ENCODE data around the gene FBN1. TPM values are rescaled to one million over a fixed set of nuclear protein-coding genes. Genes with fewer than 3 reads are reported as not detected.

FBN1 gene
- total RNA-seq, 2 donors from 2014 or later: 12.1 to 81.9 TPM

- intact Hi-C loops (cut with DNase I): no loop called here
- DNase-seq (ENCODE audit: low spot score): no peak
- H3K36me3 ChIP-seq: no peaks in the 10 kb centered on the region
- H3K4me3 ChIP-seq: no peak overlapping the region
- H3K9me3 ChIP-seq: no peaks in the 10 kb centered on the region
- TF ChIP-seq POLR2AphosphoS5 (IDR thresholded peaks at IDR 0.05): no peak
- TF ChIP-seq POLR2A (IDR thresholded peaks at IDR 0.05): no peak
- TF ChIP-seq, protein P1, sequence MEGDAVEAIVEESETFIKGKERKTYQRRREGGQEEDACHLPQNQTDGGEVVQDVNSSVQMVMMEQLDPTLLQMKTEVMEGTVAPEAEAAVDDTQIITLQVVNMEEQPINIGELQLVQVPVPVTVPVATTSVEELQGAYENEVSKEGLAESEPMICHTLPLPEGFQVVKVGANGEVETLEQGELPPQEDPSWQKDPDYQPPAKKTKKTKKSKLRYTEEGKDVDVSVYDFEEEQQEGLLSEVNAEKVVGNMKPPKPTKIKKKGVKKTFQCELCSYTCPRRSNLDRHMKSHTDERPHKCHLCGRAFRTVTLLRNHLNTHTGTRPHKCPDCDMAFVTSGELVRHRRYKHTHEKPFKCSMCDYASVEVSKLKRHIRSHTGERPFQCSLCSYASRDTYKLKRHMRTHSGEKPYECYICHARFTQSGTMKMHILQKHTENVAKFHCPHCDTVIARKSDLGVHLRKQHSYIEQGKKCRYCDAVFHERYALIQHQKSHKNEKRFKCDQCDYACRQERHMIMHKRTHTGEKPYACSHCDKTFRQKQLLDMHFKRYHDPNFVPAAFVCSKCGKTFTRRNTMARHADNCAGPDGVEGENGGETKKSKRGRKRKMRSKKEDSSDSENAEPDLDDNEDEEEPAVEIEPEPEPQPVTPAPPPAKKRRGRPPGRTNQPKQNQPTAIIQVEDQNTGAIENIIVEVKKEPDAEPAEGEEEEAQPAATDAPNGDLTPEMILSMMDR (IDR thresholded peaks at IDR 0.05): no peak
- no peaks in the 10 kb centered on the region for H3K27me3 ChIP-seq (replicated peaks; ENCODE audit: insufficient read depth)
- H3K4me1 ChIP-seq (replicated peaks): no peaks in the 10 kb centered on the region
- 53% methylated on average over 3 of the region's 3 CpGs for WGBS
- no peak overlapping the region for H3K27ac ChIP-seq
Observed at GRCh38 chr15:48609486-48609885, 36.0 kb downstream of the FBN1 start.

DNA sequence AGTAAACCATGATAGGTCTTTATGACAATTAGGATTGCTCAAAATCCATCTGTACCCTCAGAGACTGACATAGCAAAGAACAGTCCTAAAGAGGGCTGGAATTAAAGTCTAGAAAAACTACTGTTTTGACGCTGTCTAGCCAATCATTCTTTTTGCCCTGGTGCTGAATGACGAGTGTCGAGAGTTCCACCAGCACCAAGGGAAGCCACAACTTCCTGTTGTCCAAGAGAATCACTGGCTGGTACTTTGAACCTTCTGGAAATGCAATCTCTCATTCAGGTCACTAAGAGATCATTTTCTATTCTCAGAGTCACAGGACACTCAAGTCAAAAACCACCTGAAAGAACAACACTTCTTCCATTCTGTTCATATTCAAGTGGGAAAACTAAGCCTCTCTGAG lies 37.7 kb downstream of the FBN1 start:
- WGBS: 95% methylated on average over 3 of the region's 3 CpGs
- Histone ChIP-seq H3K4me1 (replicated peaks) (peaks cover 4% of the 10 kb centered on the region), H3K27me3 (replicated peaks; ENCODE audit: insufficient read depth) (no peaks in the 10 kb centered on the region), H3K27ac (no peak overlapping the region), H3K36me3 (no peaks in the 10 kb centered on the region), H3K9me3 (no peaks in the 10 kb centered on the region), H3K4me3 (no peak overlapping the region)
- DNase-seq (ENCODE audit: low spot score): no peak
- intact Hi-C loops (cut with DNase I): no loop called here
- no peak for TF ChIP-seq POLR2A (IDR thresholded peaks at IDR 0.05)
- TF ChIP-seq, protein P1 (IDR thresholded peaks at IDR 0.05): no peak
- no peak for TF ChIP-seq POLR2AphosphoS5 (IDR thresholded peaks at IDR 0.05)

- H3K4me3 ChIP-seq: no peak overlapping the region
- no peak overlapping the region for H3K27ac ChIP-seq
- TF ChIP-seq, protein P1 (IDR thresholded peaks at IDR 0.05): no peak
- TF ChIP-seq POLR2AphosphoS5 (IDR thresholded peaks at IDR 0.05): no peak
- TF ChIP-seq POLR2A (IDR thresholded peaks at IDR 0.05): no peak
- peaks cover 4% of the 10 kb centered on the region for H3K4me1 ChIP-seq (replicated peaks)
- DNase-seq (ENCODE audit: low spot score): no peak
- no peaks in the 10 kb centered on the region for H3K9me3 ChIP-seq
- intact Hi-C loops (cut with DNase I): no loop called here
- no peaks in the 10 kb centered on the region for H3K27me3 ChIP-seq (replicated peaks; ENCODE audit: insufficient read depth)
- H3K36me3 ChIP-seq: no peaks in the 10 kb centered on the region
Observed at GRCh38 chr15:48604567-48604966, 40.9 kb downstream of the FBN1 start.

DNA sequence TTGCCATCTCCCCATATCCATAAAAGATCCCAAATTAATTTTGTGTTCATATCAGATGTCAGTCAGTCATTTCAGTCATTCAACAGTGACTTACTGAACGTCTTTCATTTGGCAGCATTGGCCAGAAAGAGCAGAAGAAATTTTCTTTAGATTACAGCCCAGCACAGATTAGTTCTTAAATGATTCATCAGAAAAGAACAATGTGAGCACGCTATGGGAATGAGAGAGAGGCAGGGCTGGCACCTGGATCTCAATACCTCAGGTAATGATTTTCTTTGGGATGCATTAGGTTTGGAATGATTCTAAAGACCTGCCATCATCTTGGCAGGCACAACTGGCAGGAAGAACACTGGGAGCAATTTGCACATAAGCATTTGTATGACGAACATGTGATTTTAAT lies 41.6 kb downstream of the FBN1 start:
- TF ChIP-seq, protein P1 (IDR thresholded peaks at IDR 0.05): no peak
- TF ChIP-seq POLR2A (IDR thresholded peaks at IDR 0.05) (no peak), POLR2AphosphoS5 (IDR thresholded peaks at IDR 0.05) (no peak)
- intact Hi-C loops (cut with DNase I): no loop called here
- DNase-seq (ENCODE audit: low spot score): no peak
- Histone ChIP-seq H3K27ac (no peak overlapping the region), H3K27me3 (replicated peaks; ENCODE audit: insufficient read depth) (no peaks in the 10 kb centered on the region), H3K36me3 (no peaks in the 10 kb centered on the region), H3K9me3 (no peaks in the 10 kb centered on the region), H3K4me1 (replicated peaks) (peaks cover 4% of the 10 kb centered on the region), H3K4me3 (no peak overlapping the region)
- WGBS: 73% methylated on average over 3 of the region's 3 CpGs

DNA sequence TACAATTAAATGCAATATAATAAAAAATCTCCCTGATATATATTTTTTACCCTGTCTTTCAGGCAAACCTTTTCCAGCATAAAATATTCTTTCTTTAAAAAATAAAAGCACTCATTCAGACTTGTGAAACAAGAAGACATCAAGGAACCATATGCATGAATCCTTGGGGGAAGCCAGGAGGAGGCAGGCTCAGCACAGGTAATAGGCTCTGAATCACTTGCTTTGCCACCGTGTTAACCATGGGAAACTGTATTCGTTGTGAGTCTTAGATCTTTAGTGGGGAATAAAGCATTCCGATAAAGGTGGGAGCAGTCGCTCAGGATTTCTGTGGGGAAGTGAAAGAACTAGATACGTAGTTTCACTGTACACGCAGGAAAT lies 42.4 kb downstream of the FBN1 start:
- Histone ChIP-seq H3K27me3 (replicated peaks; ENCODE audit: insufficient read depth) (no peaks in the 10 kb centered on the region), H3K4me3 (no peak overlapping the region), H3K4me1 (replicated peaks) (peaks cover 4% of the 10 kb centered on the region), H3K36me3 (no peaks in the 10 kb centered on the region), H3K27ac (no peak overlapping the region), H3K9me3 (no peaks in the 10 kb centered on the region)
- TF ChIP-seq, protein P1 (IDR thresholded peaks at IDR 0.05): no peak
- TF ChIP-seq POLR2A (IDR thresholded peaks at IDR 0.05): no peak
- TF ChIP-seq POLR2AphosphoS5 (IDR thresholded peaks at IDR 0.05): no peak
- DNase-seq (ENCODE audit: low spot score): no peak
- intact Hi-C loops (cut with DNase I): no loop called here
- 76% methylated on average over 6 of the region's 6 CpGs for WGBS
